Measurements from ENCODE around the gene KCP.

Gene KCP

GRCh38 chr7:128862571-128863432 lies 47.7 kb downstream of the KCP start, which contains the start of gene ATP6V1F:
TSS of gene ATP6V1F (plus strand) at chr7:128862856. CDS start at chr7:128862905, 49 bp downstream.
- H2AFZ ChIP-seq (ENCODE audit: low read length) = peak within 1 kb of the TSS; percentile 94
- TF ChIP-seq EZH2phosphoT487 (IDR thresholded peaks at IDR 0.05; ENCODE audit: low read length) (no peak), CTCF (IDR thresholded peaks at IDR 0.05; ENCODE audit: low read length) (no peak), EZH2 (optimal IDR thresholded peaks at IDR 0.05; ENCODE audit: low read depth, low read length) (no peak)
- H3K4me1 ChIP-seq (ENCODE audit: low read length) = peaks cover 30% of the 10 kb centered on the region
- no peaks in the 10 kb centered on the region for H3K36me3 ChIP-seq (replicated peaks; ENCODE audit: insufficient read depth, low read length)
- H3K9me2 ChIP-seq (replicated peaks; ENCODE audit: insufficient read depth, low read length) = no peaks in the 10 kb centered on the region
- H4K20me1 ChIP-seq (ENCODE audit: insufficient read depth, low read length) = no peaks in the 10 kb centered on the region
- no peaks in the 10 kb centered on the region for H3K27me3 ChIP-seq (replicated peaks; ENCODE audit: insufficient read depth, low read length)
- H3K4me3 ChIP-seq (ENCODE audit: low read length) = peak within 1 kb of the TSS; percentile 94
- peak within 1 kb of the TSS; percentile 37; the same call in 1 of the 2 replicates for H3K27ac ChIP-seq (ENCODE audit: low read length)
- H3F3A ChIP-seq (ENCODE audit: insufficient read depth, low read length) = 0 out of 2 replicates have a peak, but pooled peaks cover 7% of the 10 kb centered on the region
- DNase-seq = peak; percentile 99
- H3K9me3 ChIP-seq (replicated peaks; ENCODE audit: insufficient read depth, low read length) = no peaks in the 10 kb centered on the region
- peak within 1 kb of the TSS; percentile 85 for H3K4me2 ChIP-seq (ENCODE audit: low read depth, low read length)
- H3K79me2 ChIP-seq (ENCODE audit: low read length) = peaks cover 31% of the 10 kb centered on the region
- H3K9ac ChIP-seq (ENCODE audit: low read length) = peak within 1 kb of the TSS; percentile 79

GRCh38 chr7:128861957-128862570 lies 48.4 kb downstream of the KCP start:
- Histone ChIP-seq H2AFZ (ENCODE audit: low read length) (peak overlapping the region; percentile 94), H3K27me3 (replicated peaks; ENCODE audit: insufficient read depth, low read length) (no peaks in the 10 kb centered on the region), H3K27ac (ENCODE audit: low read length) (no peak overlapping the region), H3K79me2 (ENCODE audit: low read length) (peaks cover 31% of the 10 kb centered on the region), H3K9ac (ENCODE audit: low read length) (peak overlapping the region; percentile 26; the same call in 1 of the 2 replicates), H3K4me2 (ENCODE audit: low read depth, low read length) (peak overlapping the region; percentile 85), H3F3A (ENCODE audit: insufficient read depth, low read length) (0 out of 2 replicates have a peak, but pooled peaks cover 7% of the 10 kb centered on the region), H3K4me3 (ENCODE audit: low read length) (peak overlapping the region; percentile 94), H3K9me2 (replicated peaks; ENCODE audit: insufficient read depth, low read length) (no peaks in the 10 kb centered on the region), H3K4me1 (ENCODE audit: low read length) (peaks cover 30% of the 10 kb centered on the region), H3K9me3 (replicated peaks; ENCODE audit: insufficient read depth, low read length) (no peaks in the 10 kb centered on the region), H4K20me1 (ENCODE audit: insufficient read depth, low read length) (no peaks in the 10 kb centered on the region), H3K36me3 (replicated peaks; ENCODE audit: insufficient read depth, low read length) (no peaks in the 10 kb centered on the region)
- TF ChIP-seq EZH2phosphoT487 (IDR thresholded peaks at IDR 0.05; ENCODE audit: low read length) = no peak
- TF ChIP-seq EZH2 (optimal IDR thresholded peaks at IDR 0.05; ENCODE audit: low read depth, low read length) = no peak
- no peak for TF ChIP-seq CTCF (IDR thresholded peaks at IDR 0.05; ENCODE audit: low read length)
- no peak for DNase-seq

- Histone ChIP-seq H3K4me3 (ENCODE audit: low read length) (no peak overlapping the region), H3K27me3 (replicated peaks; ENCODE audit: insufficient read depth, low read length) (peaks cover 5% of the 10 kb centered on the region; the same call in 1 of the 2 replicates), H3K4me1 (ENCODE audit: low read length) (peaks cover 30% of the 10 kb centered on the region), H3F3A (ENCODE audit: insufficient read depth, low read length) (0 out of 2 replicates have a peak, but pooled peaks cover 7% of the 10 kb centered on the region), H2AFZ (ENCODE audit: low read length) (peak overlapping the region; percentile 92), H4K20me1 (ENCODE audit: insufficient read depth, low read length) (no peaks in the 10 kb centered on the region), H3K9me3 (replicated peaks; ENCODE audit: insufficient read depth, low read length) (no peaks in the 10 kb centered on the region), H3K9ac (ENCODE audit: low read length) (no peak overlapping the region; the same call in 1 of the 2 replicates), H3K27ac (ENCODE audit: low read length) (0 out of 2 replicates have a peak overlapping the region, but pooled peaks have one; percentile 34), H3K36me3 (replicated peaks; ENCODE audit: insufficient read depth, low read length) (no peaks in the 10 kb centered on the region), H3K9me2 (replicated peaks; ENCODE audit: insufficient read depth, low read length) (no peaks in the 10 kb centered on the region), H3K4me2 (ENCODE audit: low read depth, low read length) (no peak overlapping the region; the same call in 1 of the 2 replicates), H3K79me2 (ENCODE audit: low read length) (peaks cover 27% of the 10 kb centered on the region)
- DNase-seq = no peak
- TF ChIP-seq CTCF (IDR thresholded peaks at IDR 0.05; ENCODE audit: low read length) (peak; percentile 37), EZH2phosphoT487 (IDR thresholded peaks at IDR 0.05; ENCODE audit: low read length) (no peak), EZH2 (optimal IDR thresholded peaks at IDR 0.05; ENCODE audit: low read depth, low read length) (no peak)
Measured at GRCh38 chr7:128860158-128861073, 50.1 kb downstream of the KCP start.

All from MM.1S (cell line).